GM21619 (cell line): ENCODE results near the gene USP10.

Experiments
- ATAC-seq: cut with Tn5 transposase; IDR thresholded peaks from one replicate; pipeline ENCODE4 v1.9.1; 2021; ENCODE audit not compliant: unreplicated experiment

The USP10 gene

GRCh38 chr16:84768808-84769197, 69.0 kb downstream of the USP10 start:
- no peak for ATAC-seq

GRCh38 chr16:84769416-84769815, 69.6 kb downstream of the USP10 start:
- no peak for ATAC-seq

GRCh38 chr16:84773312-84773711, 73.5 kb downstream of the USP10 start:
- no peak for ATAC-seq

- no peak for ATAC-seq
Measured at GRCh38 chr16:84774810-84775209, 75.0 kb downstream of the USP10 start.

GRCh38 chr16:84775262-84775810, 75.5 kb downstream of the USP10 start:
- no peak for ATAC-seq

GRCh38 chr16:84777435-84777834, 77.6 kb downstream of the USP10 start:
- no peak for ATAC-seq

- ATAC-seq = no peak
Measured at GRCh38 chr16:84778720-84779119, 78.9 kb downstream of the USP10 start.

- no peak for ATAC-seq
Measured at GRCh38 chr16:84780063-84780462, 80.3 kb downstream of the USP10 start.

GRCh38 chr16:84780544-84781376, 81.0 kb downstream of the USP10 start:
- ATAC-seq = no peak

- ATAC-seq = no peak
Measured at GRCh38 chr16:84782846-84783245, 83.0 kb downstream of the USP10 start.

GRCh38 chr16:84785843-84786581, 86.2 kb downstream of the USP10 start:
- ATAC-seq = no peak

- ATAC-seq = no peak
Measured at GRCh38 chr16:84786605-84787262, 86.9 kb downstream of the USP10 start.

- no peak for ATAC-seq
Measured at GRCh38 chr16:84787263-84787622, 87.4 kb downstream of the USP10 start.

- no peak for ATAC-seq
Measured at GRCh38 chr16:84788920-84789391, 89.2 kb downstream of the USP10 start.

GRCh38 chr16:84789431-84789830, 89.6 kb downstream of the USP10 start:
- ATAC-seq = no peak

- ATAC-seq = no peak
Measured at GRCh38 chr16:84790301-84790700, 90.5 kb downstream of the USP10 start.

GRCh38 chr16:84791088-84791487, 91.3 kb downstream of the USP10 start:
- ATAC-seq = no peak

- no peak for ATAC-seq
Measured at GRCh38 chr16:84791501-84791900, 91.7 kb downstream of the USP10 start.

GRCh38 chr16:84794186-84794585, 94.4 kb downstream of the USP10 start:
- no peak for ATAC-seq

- ATAC-seq = no peak
Measured at GRCh38 chr16:84794626-84795025, 94.8 kb downstream of the USP10 start.

GRCh38 chr16:84795329-84796053, 95.7 kb downstream of the USP10 start:
- no peak for ATAC-seq
